ENCODE measurements around the gene SORT1. TPM values are rescaled to one million over a fixed set of nuclear protein-coding genes. Genes with fewer than 3 reads are reported as not detected.

SORT1 gene
- total RNA-seq, 1 donor: 9.3 TPM

DNA sequence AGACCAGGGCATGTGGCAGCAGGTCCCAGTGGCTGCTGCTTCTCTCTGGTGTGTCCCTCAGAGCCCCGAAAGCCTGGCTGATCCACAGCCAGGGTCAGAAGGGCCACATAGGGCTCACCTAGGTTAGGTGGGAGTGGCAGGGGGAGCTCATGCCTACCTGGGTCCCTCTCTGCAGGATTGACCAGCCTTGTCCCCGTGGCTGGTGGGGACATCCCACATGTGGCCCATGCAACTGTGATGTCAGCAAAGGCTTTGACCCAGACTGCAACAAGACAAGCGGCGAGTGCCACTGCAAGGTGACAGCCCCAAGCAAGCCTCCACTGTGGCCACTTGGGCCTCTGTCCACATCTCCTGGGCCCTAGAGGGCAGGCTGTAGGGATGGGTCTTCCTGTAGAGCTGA lies 132.7 kb downstream of the SORT1 start:
- Histone ChIP-seq H3K27me3 (ENCODE audit: insufficient read depth, low read length) (no peaks in the 10 kb centered on the region), H3K4me3 (ENCODE audit: low read length) (no peak overlapping the region), H3K4me1 (ENCODE audit: insufficient read depth, low read length) (peaks cover 4% of the 10 kb centered on the region), H3K9me3 (ENCODE audit: low read depth, low read length) (no peaks in the 10 kb centered on the region)

DNA sequence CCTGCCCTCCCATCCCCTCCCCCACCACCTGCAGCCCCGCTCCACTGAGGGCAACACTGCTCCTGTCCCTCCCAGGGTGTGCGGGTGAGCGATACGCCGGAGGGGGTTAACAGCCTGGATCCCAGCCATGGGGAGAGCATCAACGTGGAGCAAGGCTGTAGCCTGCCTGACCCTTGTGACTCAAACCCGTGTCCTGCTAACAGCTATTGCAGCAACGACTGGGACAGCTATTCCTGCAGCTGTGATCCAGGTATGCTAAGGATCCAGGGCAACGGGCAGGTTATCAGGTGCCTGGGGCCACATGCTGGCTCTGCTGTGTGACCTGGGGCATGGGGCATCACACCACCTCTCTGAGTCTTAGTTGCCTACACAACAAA lies 133.4 kb downstream of the SORT1 start:
- Histone ChIP-seq H3K4me3 (ENCODE audit: low read length) (no peak overlapping the region), H3K27me3 (ENCODE audit: insufficient read depth, low read length) (no peaks in the 10 kb centered on the region), H3K4me1 (ENCODE audit: insufficient read depth, low read length) (peaks cover 4% of the 10 kb centered on the region), H3K9me3 (ENCODE audit: low read depth, low read length) (no peaks in the 10 kb centered on the region)

DNA sequence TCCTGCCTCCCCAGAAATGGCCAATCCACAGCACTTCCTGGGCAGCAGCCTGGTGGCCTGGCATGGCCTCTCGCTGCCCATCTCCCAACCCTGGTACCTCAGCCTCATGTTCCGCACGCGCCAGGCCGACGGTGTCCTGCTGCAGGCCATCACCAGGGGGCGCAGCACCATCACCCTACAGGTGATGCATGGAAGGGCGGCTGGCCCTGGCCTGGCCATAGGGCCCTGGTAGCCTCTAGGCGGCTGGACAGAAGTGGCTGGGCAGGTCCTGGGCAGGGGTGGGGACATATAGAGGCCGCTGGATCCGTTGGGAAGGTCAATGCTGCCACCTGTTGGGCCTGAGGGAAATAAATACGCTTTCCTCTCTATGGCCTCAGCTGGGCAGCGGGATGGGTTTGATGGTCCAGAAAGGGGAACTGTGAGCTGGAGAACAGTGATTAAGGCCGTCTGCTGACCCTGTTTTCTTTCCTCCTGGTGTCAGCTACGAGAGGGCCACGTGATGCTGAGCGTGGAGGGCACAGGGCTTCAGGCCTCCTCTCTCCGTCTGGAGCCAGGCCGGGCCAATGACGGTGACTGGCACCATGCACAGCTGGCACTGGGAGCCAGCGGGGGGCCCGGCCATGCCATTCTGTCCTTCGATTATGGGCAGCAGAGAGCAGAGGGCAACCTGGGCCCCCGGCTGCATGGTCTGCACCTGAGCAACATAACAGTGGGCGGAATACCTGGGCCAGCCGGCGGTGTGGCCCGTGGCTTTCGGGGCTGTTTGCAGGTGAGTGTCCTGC lies 133.9 kb downstream of the SORT1 start:
- Histone ChIP-seq H3K9me3 (ENCODE audit: low read depth, low read length) (no peaks in the 10 kb centered on the region), H3K4me1 (ENCODE audit: insufficient read depth, low read length) (peaks cover 4% of the 10 kb centered on the region), H3K27me3 (ENCODE audit: insufficient read depth, low read length) (no peaks in the 10 kb centered on the region), H3K4me3 (ENCODE audit: low read length) (no peak overlapping the region)

DNA sequence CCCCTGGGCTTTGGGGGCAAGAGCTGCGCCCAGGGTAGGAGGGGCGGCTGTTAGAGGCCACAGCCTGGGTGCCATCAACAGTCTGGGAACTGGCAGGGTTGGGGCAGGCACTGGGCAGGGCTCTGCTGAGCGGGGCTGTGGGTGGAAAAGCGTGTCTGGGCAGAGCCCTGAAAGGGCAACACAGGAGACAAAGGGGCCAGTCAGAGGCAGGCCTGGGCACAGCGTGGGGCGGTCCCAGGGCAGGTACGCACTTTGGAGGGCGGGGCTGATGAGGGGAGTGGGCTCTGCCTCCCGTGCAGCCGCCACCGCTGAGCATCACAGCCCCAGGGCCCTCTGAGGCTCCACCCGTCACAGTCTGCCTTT lies 134.5 kb downstream of the SORT1 start:
- no peak overlapping the region for H3K4me3 ChIP-seq (ENCODE audit: low read length)
- H3K27me3 ChIP-seq (ENCODE audit: insufficient read depth, low read length): no peaks in the 10 kb centered on the region

DNA sequence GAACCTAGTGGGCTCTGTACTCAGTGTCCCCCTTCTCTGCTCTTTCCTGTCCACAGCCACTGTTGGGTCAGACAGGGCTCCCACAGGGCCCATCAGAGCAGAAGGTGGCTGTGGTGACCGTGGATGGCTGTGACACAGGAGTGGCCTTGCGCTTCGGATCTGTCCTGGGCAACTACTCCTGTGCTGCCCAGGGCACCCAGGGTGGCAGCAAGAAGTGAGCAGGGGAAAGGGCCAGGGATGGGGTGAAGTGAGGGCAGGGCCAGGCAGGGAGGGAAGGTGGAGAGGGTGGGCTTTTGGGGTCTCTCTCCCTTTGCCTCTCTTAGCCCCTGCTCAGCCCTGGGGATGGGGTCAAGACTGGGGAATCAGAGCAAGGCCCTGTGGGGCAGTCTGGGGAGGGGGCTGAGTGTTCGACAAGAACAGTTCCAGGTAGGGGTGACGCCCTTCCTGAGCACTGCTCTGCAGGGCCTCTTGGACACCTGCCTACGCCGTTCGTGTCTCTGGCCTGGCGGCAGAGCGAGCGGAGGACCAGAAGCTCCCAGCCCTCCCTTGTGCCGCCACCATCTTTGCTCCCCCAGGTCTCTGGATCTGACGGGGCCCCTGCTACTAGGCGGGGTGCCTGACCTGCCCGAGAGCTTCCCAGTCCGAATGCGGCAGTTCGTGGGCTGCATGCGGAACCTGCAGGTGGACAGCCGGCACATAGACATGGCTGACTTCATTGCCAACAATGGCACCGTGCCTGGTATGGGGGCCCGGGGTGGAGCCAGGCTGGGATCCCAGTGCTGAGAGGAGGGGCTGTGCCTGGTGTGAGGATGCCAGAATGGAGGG lies 135.3 kb downstream of the SORT1 start:
- no peak overlapping the region for H3K4me3 ChIP-seq (ENCODE audit: low read length)
- H3K4me1 ChIP-seq (ENCODE audit: insufficient read depth, low read length): peaks cover 4% of the 10 kb centered on the region
- H3K27me3 ChIP-seq (ENCODE audit: insufficient read depth, low read length): no peaks in the 10 kb centered on the region
- no peaks in the 10 kb centered on the region for H3K9me3 ChIP-seq (ENCODE audit: low read depth, low read length)

More for the DNA sequence above, 134.5 kb downstream of the SORT1 start:
- no peaks in the 10 kb centered on the region for H3K9me3 ChIP-seq (ENCODE audit: low read depth, low read length)
- H3K4me1 ChIP-seq (ENCODE audit: insufficient read depth, low read length): peaks cover 4% of the 10 kb centered on the region

DNA sequence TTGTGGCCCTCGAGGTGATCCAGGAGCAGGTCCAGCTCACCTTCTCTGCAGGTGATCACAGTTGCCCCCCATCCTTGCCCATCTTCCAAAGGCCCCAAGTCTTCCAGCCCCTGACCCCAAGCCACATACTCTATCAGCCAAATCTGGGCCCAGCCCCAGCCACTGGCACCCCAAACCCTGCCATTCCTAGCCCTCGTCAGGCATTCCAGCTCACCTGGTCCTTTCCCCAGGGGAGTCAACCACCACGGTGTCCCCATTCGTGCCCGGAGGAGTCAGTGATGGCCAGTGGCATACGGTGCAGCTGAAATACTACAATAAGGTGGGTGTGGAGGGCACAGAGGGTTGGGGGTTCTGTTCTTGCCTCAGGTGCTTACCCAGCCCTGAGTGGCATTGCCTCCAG lies 136.1 kb downstream of the SORT1 start:
- Histone ChIP-seq H3K27me3 (ENCODE audit: insufficient read depth, low read length) (no peaks in the 10 kb centered on the region), H3K9me3 (ENCODE audit: low read depth, low read length) (no peaks in the 10 kb centered on the region), H3K4me3 (ENCODE audit: low read length) (no peak overlapping the region), H3K4me1 (ENCODE audit: insufficient read depth, low read length) (peaks cover 4% of the 10 kb centered on the region)

DNA sequence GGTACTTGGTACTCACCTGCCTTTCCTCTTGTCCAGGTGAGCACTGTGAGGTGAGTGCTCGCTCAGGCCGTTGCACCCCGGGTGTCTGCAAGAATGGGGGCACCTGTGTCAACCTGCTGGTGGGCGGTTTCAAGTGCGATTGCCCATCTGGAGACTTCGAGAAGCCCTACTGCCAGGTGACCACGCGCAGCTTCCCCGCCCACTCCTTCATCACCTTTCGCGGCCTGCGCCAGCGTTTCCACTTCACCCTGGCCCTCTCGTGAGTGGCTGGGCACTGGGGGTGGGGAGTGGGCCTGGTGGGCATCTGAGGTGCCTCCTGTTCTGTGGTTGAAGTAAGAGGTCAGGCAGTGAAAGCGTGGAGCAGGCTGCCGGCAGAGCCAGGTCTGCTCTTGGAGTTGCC lies 136.7 kb downstream of the SORT1 start:
- no peaks in the 10 kb centered on the region for H3K9me3 ChIP-seq (ENCODE audit: low read depth, low read length)
- no peaks in the 10 kb centered on the region for H3K27me3 ChIP-seq (ENCODE audit: insufficient read depth, low read length)
- peaks cover 4% of the 10 kb centered on the region for H3K4me1 ChIP-seq (ENCODE audit: insufficient read depth, low read length)
- H3K4me3 ChIP-seq (ENCODE audit: low read length): no peak overlapping the region

DNA sequence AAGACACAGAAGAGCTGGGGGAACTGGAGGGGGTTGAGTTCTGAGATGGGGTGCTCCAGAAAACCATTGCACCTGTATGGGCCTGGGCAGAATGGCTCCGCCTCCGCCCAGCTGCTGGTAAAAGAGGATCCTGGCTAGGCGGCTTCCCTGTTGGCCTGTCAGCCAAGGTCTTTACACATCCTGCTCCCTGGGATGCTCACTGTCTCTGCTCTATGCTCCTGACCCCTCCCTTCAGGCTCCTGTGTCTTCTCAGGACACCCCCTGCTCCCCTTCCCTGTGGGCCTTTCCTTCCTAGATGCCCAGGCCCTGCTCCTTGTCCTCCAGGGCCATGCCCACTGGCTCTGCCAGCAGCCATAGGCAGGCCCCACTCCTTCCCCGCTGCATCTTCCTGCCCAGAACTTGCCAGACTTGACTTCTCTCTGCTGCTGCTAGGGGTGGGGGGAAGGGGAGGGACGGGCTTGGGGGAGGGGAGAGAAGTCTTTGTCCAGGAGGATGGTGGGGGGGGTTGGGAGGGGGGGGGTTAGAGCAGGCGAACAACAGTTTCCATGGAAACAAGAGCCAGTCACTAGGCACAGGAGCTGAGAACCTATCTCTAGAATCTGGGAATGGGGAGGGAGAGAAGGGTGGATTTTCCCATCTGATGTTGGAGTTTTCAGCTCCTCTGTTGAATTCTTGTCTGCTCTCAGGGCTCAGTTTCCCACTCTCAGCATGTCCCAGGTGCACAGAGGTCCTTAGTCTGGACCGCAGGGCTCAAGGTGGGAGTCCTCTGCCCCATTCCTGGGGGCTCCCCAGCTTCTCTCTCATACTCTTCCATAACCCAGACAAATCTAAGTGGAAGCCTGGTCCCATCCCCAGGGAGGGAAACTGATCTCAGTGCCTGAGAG lies 137.8 kb downstream of the SORT1 start:
- Histone ChIP-seq H3K27me3 (ENCODE audit: insufficient read depth, low read length) (no peaks in the 10 kb centered on the region), H3K9me3 (ENCODE audit: low read depth, low read length) (no peaks in the 10 kb centered on the region), H3K4me3 (ENCODE audit: low read length) (no peak overlapping the region), H3K4me1 (ENCODE audit: insufficient read depth, low read length) (peaks cover 4% of the 10 kb centered on the region)

Other genes with a start within 250 kb of the SORT1 start
- gene SARS1, start 184.0 kb downstream of the SORT1 start, total RNA-seq: 87.1 TPM
- 1.4 TPM for gene CELSR2, start 148.4 kb downstream of the SORT1 start, total RNA-seq
- 0.73 TPM for gene PSRC1, start 114.8 kb downstream of the SORT1 start, total RNA-seq
- not detected for gene MYBPHL, start 90.9 kb downstream of the SORT1 start, total RNA-seq
- 30.7 TPM for gene PSMA5, start 28.5 kb upstream of the SORT1 start, total RNA-seq
- not detected for gene SYPL2, start 68.6 kb upstream of the SORT1 start, total RNA-seq
- 4.4 TPM for gene ATXN7L2, start 86.0 kb upstream of the SORT1 start, total RNA-seq
- 7.9 TPM for gene CYB561D1, start 96.2 kb upstream of the SORT1 start, total RNA-seq
- gene AMIGO1, start 111.8 kb upstream of the SORT1 start, total RNA-seq: 9.2 TPM
- 0.94 TPM for gene GPR61, start 142.0 kb upstream of the SORT1 start, total RNA-seq
- gene GNAI3, start 150.7 kb upstream of the SORT1 start, total RNA-seq: 8.9 TPM
- not detected for gene GNAT2, start 221.7 kb upstream of the SORT1 start, total RNA-seq
- 108 TPM for gene AMPD2, start 221.9 kb upstream of the SORT1 start, total RNA-seq

Data from mononuclear cell (primary cell).